Inflammatory macrophage (primary cell): ENCODE data around the gene DOCK2.

ENCODE experiments used
- DNase-seq, 2 donors: peaks; one replicate each; pipeline ENCODE4 v3.0.0-alpha.2; 2020 to 2022

Gene DOCK2

GRCh38 chr5:169873642-169874041, 236.6 kb downstream of the DOCK2 start:
- peak; percentile 75 to 83 for DNase-seq

GRCh38 chr5:169874621-169875020, 237.5 kb downstream of the DOCK2 start:
- peak; percentile 54 to 60 for DNase-seq

DNA sequence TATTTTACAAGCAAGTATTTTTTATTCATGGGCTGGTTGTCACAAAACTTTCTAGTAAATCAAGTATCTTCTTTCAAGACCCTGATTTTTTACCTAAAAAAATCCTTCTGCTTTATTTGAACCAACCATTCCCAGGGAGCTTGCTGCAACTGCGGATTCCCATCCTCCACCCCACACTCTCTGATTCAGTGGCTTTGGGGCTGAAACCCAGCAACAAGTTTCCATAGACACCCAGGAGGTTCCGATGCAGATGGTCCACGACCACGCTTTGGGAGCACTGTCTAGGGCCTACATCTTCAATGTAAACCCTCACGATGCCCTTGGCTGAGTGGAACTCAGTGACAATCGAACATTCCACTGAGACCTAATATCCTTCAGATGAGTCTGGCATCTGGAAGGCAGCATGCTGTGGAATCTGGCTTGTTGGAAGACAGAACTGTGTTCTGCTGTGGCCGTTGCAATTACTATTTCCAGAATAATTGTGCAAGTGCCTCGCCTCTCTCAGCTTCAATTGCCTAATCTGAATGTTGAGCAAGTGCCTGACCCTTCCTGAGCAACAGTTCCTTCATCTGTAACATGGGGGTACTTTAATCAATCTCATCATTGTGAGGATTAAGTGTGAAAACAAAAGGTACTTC, 238.1 kb downstream of the DOCK2 start:
- DNase-seq = peak; percentile 84 to 86

DNA sequence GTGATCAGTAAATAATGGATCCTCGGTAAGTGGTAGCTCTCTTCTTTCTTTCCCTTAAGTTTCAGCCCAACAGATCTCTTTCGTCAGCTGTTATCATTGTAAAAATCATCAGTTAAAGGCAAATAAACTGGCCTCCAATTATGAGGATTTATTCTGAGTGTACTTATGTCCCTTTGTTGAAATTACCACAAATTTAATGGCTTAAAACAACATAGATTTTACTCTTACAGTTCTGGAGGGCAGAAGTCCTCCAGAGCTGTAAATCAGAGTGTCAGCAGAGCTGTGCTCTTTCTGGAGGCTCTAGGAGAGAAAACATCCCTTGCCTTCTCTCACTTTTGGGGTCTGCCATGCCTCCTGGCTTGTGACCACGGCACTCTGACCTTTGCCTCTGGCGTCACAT, 238.7 kb downstream of the DOCK2 start:
- DNase-seq = no peak

DNA sequence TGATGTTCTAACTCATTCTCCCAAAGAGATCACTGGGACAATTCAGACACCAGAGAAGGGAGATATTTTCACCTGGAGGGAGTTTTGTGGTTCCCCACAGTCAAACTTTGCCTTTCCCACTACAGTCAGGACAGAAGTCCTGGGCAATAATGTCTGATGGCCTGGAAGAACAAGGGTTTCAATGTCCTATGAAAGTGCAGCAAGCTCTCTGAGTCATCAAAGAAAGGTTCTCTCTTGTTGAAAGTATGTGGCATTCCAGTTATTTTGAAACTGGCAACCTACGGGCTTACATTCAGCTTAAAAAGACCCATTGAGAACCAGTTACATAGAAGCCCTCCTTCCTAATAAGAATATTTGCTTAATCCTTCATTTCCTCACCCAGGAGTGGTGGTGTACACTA, 239.3 kb downstream of the DOCK2 start:
- DNase-seq = peak; percentile 50 to 58

DNA sequence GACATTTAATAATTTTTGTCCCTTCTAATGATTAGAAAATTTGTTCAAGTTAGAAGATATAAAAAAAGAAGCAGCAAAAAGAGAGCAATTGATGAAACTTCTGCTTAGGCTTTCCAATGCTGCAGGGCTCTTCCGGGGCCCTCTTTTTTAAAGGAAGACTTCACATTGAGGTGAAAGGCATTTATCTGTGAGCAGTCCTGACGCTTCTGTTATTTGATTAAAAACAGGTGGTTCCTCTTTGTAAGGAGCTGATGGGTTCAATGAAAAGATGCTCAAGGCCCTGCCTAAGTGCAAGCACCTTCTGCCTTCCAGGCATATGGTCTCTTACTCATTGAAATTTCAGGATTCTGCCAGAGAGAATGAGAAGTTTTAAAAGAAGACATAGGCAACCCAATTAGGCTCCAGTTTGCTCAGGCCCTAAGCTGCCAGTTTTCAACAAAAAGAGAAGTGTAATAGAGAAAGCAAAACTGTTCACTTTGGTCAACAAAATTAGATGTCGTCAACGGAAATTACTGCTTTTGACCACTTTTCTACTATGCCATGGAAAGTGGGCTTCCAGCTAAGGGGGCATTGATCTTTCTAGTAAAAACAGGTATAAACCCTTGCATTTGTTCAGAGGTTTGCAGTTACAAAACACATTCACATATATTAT, 243.1 kb downstream of the DOCK2 start:
- peak; percentile 39 to 45 for DNase-seq

DNA sequence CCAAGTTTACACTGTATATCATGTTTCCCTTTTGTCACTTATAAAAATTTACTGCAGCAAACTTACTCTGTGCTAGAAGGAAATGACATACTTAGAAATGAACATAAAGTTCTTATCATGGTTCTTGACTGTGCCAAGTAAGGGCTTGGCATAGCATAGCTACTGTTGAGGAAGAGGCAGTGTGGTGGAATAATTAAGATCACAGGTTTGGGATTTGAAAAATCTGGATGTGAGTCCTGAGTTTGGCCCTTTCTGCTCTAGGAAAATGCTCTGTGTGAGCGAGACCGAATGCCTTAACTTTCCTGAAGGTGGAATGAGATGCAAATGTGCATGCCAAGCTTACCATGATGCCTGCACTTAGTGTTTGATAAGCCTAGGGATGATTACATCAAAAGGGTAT, 243.7 kb downstream of the DOCK2 start:
- no peak for DNase-seq

DNA sequence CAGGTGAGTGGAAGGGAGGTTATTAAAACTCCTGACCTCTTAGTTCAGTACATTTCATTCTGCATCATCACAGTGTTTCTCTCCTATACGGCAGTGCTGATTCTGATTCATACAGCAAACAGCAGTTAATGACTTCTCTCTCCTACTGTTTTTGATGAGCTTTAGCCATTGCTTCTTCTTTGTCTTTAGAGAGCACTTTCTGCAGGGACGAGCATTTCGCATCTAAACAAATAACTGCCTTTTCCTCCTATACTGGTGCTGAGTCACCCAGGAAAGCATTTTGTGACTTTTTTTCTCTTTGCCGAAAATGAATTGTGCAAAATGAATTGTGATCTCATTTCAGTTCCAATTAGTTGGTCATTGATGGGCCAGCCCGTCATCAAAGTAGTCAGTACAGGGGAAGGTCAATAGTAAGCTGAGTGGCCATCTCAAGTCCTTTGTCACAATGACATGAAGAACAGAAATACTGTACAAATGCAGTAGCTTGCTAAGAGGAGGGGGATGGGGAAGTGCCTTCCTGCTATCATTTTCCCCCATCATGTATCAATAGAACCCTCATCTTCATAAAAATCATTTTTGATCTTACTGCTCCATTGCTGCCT, 244.7 kb downstream of the DOCK2 start:
- peak in 1 of 2 donors; percentile 19 for DNase-seq

DNA sequence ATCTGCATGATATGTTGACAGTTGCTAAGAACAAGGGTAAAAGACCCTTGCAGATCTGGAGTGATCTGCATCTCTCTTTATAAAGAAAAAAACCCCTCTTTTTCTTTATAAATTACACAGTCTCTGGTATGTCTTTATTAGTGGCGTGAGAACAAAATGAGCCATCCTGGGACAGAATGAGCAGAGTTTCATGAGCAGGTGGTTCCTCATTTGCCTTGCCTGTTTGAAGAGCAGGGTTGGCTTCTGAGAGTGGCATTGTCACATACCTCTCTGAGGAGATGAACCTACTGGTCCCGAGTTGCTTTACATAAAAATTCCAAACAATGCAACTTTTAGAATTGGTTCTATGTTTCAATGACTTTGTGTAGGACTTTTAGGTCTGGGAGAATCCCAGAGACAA, 249.0 kb downstream of the DOCK2 start:
- no peak for DNase-seq

- no peak for DNase-seq
These were observed 249.6 kb downstream of the DOCK2 start for GRCh38 chr5:169886677-169887076.

DNA sequence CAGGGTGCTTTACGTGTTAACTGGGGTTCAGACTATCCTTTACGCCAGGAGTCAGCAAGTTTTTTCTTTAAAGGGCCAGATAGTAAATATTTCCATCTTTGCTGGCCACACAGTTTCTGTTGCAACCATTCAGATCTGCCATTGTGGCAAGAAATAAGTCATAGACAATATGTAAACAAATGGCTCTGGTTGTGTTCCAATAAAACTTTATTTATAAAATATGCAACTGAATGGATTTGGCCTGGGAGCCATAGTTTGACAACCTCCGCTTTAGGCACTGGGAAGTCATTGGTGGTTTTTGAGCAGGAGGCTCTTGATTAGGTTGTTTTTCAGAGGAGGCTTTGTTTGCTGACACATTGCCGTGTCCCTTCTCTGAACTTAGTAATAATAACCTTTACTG, 252.5 kb downstream of the DOCK2 start:
- DNase-seq = no peak

- no peak for DNase-seq
These were observed 255.9 kb downstream of the DOCK2 start for GRCh38 chr5:169893010-169893409.

DNA sequence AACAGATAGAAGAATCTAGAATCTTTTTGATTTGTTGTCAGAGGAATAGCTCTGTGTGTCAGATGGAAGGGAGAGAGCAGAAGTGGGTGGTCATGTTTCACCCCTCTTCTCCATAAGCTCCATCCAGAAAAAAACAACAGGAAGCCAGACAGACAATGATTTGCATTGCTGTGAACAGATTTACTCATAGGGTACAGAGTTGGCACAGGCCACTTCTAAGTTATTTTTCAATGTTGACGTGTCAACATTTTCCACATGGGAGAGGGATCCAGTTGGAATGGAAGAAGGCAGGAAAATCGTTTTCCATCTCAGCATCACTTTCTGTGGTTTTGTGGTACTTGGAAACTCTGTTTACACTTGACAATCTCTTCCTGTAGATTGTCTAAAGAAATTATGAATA, 256.5 kb downstream of the DOCK2 start:
- no peak for DNase-seq

GRCh38 chr5:169895926-169896325, 258.9 kb downstream of the DOCK2 start:
- no peak for DNase-seq

GRCh38 chr5:169897481-169897880, 260.4 kb downstream of the DOCK2 start:
- peak; percentile 54 to 70 for DNase-seq

DNA sequence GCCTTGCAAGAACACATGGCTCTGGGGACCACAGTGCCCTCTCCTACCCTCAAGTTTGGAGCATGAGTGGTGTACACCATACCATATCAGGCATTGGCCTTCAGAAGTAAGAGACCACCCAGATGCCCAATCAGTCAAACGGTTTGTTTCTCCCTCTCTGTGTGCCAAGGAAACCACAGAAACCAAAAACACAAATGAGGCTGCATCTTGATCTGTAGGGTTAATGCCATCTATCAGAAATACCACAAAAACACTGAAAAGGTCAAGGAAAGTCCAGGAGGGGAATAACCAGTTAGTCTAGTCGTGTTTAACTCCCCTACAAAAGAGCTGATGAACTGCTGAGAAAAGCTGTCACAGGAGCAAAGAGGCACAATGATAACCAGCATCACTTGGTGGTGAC, 264.8 kb downstream of the DOCK2 start:
- no peak for DNase-seq

- DNase-seq = no peak
These were observed 267.0 kb downstream of the DOCK2 start for GRCh38 chr5:169904059-169904458.

DNA sequence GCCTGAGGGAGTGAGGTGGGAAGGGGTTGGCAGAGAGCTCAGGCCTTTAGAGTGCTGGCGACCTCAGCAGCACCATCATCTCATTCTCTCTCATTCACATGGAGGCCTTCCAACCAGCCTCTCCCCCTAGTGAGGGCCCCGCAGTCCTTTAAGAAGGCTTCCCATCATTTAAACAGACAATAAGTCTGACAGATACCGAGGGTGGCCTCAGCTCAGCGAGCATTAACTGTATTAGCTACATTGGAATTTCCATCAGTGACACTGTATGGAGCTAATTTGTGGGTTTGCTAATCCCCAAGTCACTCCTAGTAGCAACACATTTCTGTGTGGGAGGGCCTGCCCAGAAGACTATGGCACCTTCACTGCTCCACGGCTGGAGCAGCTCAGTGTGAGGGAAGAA, 267.4 kb downstream of the DOCK2 start:
- no peak for DNase-seq

DNA sequence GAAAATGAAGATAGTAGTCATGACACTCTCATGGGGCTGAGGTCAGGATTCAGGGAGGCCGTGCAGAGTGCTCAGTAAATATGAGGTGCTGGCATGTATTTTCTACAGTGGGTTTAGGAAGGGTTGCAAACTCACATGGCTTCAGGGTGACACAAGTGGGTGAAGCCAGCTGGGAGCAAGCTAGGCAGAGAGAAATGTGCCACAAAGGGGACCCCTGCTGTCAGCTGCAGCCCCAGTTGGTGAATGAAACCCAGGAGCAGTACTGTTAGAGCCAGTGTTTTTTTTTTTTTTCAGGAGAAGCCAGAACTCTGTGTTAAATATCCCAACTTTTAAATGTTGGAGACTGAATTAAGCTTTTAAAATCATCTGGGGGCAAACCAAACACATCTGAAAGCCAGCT, 267.9 kb downstream of the DOCK2 start:
- DNase-seq = no peak

DNA sequence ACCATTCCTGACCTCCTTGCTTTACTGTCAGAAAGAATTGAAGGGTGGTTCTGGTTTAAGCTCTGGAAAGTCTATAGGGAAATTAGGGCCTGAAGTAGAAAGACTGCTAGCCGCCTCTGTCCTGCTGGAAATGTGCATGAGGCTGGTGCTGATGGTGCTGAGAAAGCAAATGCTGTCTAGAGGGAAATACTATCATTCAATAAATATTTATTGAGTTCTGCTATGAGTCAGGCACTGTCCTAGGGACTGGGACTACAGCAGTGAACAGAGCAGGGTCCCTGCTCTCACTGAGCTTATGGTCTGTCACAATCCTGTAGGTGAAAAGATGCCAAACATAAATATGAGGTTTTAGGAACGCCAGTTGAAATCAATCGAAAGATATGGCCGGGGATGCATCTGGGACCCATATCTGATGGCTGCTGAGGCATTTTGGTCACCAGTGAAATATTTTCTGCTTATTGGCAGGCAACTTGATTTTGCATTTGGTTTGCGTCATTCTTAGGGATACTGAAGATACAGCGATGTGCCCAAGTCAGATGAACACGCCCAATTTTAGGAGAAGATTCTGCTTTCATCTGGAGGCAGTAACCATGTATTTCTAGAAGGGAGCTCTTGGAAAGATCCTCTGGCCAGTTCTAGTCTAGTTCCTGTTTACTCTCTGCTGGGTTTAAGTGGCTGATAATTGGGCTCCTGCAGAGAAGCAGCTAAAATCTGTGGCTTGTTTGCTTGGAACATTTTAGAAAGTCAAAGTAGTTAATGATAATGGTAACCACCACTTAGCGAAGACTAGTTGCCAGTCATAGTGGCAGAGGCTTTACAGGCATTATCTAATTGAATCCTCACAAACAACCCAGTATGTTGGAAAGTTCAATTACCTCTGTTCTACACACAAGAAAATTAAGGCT, 269.9 kb downstream of the DOCK2 start:
- no peak for DNase-seq

DNA sequence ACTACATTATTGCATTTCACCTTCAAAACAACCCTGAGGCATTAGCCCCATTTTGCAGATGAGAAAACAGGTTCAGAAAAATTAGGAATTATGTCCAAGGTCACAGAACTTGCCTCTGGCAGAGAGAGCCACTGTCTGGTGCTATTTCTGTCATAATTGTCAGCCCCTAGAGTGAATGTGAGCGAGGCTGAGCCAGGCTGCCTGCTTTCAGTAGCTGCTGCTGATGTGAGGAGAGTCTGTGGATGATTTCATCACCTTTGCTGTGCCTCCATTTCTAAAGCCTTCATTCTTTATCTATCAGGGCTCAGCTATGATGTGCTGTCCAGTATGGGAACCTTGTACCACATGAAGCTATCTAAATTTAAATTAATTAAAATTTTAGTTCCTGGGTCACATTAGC, 271.8 kb downstream of the DOCK2 start:
- DNase-seq = no peak

DNA sequence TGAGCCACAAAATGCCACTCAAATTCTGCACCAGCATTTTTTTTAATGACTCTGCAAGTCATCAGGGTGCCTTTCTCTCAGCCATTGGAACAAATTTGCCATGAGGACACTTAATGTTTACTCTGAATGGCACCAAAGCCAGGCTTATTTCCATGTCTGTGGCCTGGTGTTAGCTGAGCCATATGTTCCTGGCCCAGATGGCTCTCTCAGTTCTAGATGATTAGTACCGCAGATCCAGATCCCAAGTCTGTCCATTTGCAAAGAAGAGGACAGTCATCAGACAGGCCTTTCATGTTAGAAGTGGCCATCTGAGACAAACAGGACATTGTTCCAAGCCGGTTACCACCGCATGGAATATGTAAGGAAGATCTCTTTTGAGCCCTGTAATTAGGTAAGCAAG, 272.9 kb downstream of the DOCK2 start:
- no peak for DNase-seq

GRCh38 chr5:169910393-169910792, 273.3 kb downstream of the DOCK2 start:
- no peak for DNase-seq
